Breast epithelium (tissue), 4 donors: ENCODE results near the gene RAPH1. TPM values are rescaled to one million over a fixed set of nuclear protein-coding genes. Genes with fewer than 3 reads are reported as not detected.
"Not testable (repeated sequence)": the region's sequence is repeated elsewhere in the genome, so short reads cannot be mapped to it uniquely, and the experiment has no call there.

Experiments used
- DNase-seq, 2 donors: peaks; one replicate each; pipeline ENCODE4 v3.0.0-alpha.2; 2019; ENCODE audit warnings: low spot score in 2 of 2
- H3K27ac ChIP-seq, 2 donors: fragments of 200-600 bp; sonication (generic) in 1 of 2; one replicate each; pipeline ENCODE4 v1.5.1; 2016 to 2019; ENCODE audit warnings: mild to moderate bottlenecking in 1 of 2
- H3K27me3 ChIP-seq, 2 donors: fragments of 200-600 bp; sonication (generic) in 1 of 2; one replicate each; pipeline versions ENCODE4 v1.5.1 to v1.6.0; 2017 to 2019; ENCODE audit warnings: control low read depth in 1 of 2, mild to moderate bottlenecking in 1 of 2
- H3K36me3 ChIP-seq: fragments of 200-600 bp; one replicate; pipeline ENCODE4 v1.5.1; 2019
- H3K4me1 ChIP-seq, 2 donors: fragments of 200-600 bp; sonication (generic); one replicate each; pipeline ENCODE4 v1.5.1; 2016 to 2019; ENCODE audit warnings: control low read depth in 1 of 2
- H3K4me3 ChIP-seq, 3 donors: fragments of 200-600 bp; sonication (generic); 1 replicate in 2 of 3; 2 replicates in 1 of 3; pipeline ENCODE4 v1.5.1; 2016 to 2019; ENCODE audit warnings: mild to moderate bottlenecking in 3 of 3, moderate library complexity in 2 of 3
- H3K9me3 ChIP-seq, 2 donors: fragments of 200-600 bp; sonication (generic) in 1 of 2; one replicate each; pipeline ENCODE4 v1.5.1; 2016 to 2019; ENCODE audit warnings: control low read depth in 1 of 2
- POLR2A ChIP-seq: fragments of 450-650 bp; IDR thresholded peaks from one replicate; pipeline ENCODE4 v1.6.1; 2016; ENCODE audit warnings: antibody characterized with exemption, mild to moderate bottlenecking, moderate library complexity
- POLR2AphosphoS5 ChIP-seq, 3 donors: sonication (generic); formaldehyde crosslinking; IDR thresholded peaks; one replicate each; pipeline ENCODE4 v1.6.1; 2017; ENCODE audit warnings: antibody characterized with exemption in 3 of 3
- intact Hi-C: fragments of 100-400 bp; cut with DNase I; formaldehyde crosslinking; loops from one replicate; pipeline ENCODE4 v1.15.1; 2023; ENCODE audit warnings: low total_unique reads
- total RNA-seq, 3 donors: library from RNA; depleted of rRNA; stranded (reverse); fragments of >200 nt; gene quantifications; one replicate each; pipeline ENCODE4 v1.1.0, GENCODE V29; 2016
- TF ChIP-seq, protein P1 (sequence below), 3 donors: fragments of 450-650 bp; IDR thresholded peaks; one replicate each; pipeline ENCODE4 v1.5.1; 2016 to 2017; ENCODE audit warnings: antibody characterized with exemption in 3 of 3, mild to moderate bottlenecking in 3 of 3, moderate library complexity in 3 of 3

RAPH1 gene
- total RNA-seq, 3 donors from 2014 or later, result 33.0 to 66.9 (median 62.3) TPM

DNA sequence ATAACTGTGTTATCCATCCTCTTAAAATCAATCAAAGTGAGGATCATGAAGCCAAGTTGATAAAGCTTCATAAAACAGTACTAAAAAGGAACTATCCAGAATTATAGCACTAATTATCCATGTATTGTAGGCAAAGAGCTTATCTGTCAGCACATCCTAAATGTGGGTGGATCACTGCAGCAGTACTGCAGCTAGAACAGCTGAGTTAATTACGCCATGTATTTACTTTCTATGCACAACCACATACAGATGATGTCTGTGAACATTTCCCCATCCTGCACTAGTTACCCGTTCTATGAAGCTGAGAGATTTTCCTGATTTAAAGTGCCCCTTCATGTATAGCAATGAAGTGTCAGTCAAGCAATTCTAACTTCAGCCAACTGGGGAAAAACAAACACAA lies 96.6 kb downstream of the RAPH1 start:
- intact Hi-C loops, result no loop called here
- no peak overlapping the region for H3K4me3 ChIP-seq
- no peak for DNase-seq
- no peaks in the 10 kb centered on the region for H3K4me1 ChIP-seq
- no peaks in the 10 kb centered on the region for H3K9me3 ChIP-seq
- no peaks in the 10 kb centered on the region for H3K36me3 ChIP-seq
- TF ChIP-seq POLR2A (no peak), POLR2AphosphoS5 (IDR thresholded peaks at IDR 0.05) (no peak)
- TF ChIP-seq, protein P1, sequence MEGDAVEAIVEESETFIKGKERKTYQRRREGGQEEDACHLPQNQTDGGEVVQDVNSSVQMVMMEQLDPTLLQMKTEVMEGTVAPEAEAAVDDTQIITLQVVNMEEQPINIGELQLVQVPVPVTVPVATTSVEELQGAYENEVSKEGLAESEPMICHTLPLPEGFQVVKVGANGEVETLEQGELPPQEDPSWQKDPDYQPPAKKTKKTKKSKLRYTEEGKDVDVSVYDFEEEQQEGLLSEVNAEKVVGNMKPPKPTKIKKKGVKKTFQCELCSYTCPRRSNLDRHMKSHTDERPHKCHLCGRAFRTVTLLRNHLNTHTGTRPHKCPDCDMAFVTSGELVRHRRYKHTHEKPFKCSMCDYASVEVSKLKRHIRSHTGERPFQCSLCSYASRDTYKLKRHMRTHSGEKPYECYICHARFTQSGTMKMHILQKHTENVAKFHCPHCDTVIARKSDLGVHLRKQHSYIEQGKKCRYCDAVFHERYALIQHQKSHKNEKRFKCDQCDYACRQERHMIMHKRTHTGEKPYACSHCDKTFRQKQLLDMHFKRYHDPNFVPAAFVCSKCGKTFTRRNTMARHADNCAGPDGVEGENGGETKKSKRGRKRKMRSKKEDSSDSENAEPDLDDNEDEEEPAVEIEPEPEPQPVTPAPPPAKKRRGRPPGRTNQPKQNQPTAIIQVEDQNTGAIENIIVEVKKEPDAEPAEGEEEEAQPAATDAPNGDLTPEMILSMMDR (IDR thresholded peaks at IDR 0.05), result no peak
- no peak overlapping the region for H3K27ac ChIP-seq
- H3K27me3 ChIP-seq, result no peaks in the 10 kb centered on the region

DNA sequence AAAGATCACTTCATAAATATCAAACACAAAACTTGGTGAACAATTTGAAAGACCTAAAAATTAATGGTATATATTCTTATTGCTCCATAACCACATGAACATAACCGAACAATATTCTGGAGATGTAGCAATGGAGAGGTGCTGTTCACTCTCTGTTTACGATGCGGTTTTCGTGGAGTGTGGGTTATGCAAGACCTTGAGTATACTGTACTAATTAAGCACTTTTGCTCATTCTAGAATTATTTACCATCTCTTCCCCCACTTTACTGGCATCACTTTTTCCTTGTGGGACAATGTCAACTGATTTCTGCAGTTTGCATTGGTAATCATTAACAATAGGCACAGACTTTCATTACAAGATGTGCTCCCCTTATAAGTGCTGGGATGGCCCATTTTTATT lies 97.6 kb downstream of the RAPH1 start:
- Histone ChIP-seq H3K27ac (no peak overlapping the region), H3K36me3 (no peaks in the 10 kb centered on the region), H3K27me3 (no peaks in the 10 kb centered on the region), H3K4me1 (no peaks in the 10 kb centered on the region), H3K4me3 (no peak overlapping the region), H3K9me3 (no peaks in the 10 kb centered on the region)
- DNase-seq, result no peak
- TF ChIP-seq, protein P1 (IDR thresholded peaks at IDR 0.05), result no peak
- TF ChIP-seq POLR2AphosphoS5 (IDR thresholded peaks at IDR 0.05) (no peak), POLR2A (no peak)
- intact Hi-C loops, result no loop called here

DNA sequence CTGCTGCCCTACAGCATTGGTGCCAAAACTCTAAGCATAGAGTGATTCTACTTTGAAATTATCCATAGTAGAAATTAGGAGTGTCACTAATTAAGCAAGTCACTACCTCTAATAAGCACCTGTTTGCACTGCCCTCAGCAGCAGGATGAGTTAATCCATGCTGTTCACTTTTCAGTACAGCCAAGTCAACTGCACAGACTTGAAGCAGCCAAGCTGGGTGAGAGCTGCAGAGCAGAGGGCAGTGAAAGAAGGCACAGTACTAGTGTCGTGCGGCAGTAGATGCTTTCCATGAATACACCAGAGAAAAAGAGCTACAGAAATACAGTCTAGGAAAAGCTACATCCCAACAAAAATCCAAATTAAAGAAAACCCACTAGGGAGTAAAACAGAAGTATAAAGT lies 98.6 kb downstream of the RAPH1 start:
- Histone ChIP-seq H3K9me3 (no peaks in the 10 kb centered on the region), H3K27me3 (no peaks in the 10 kb centered on the region), H3K4me1 (no peaks in the 10 kb centered on the region), H3K27ac (no peak overlapping the region), H3K36me3 (no peaks in the 10 kb centered on the region), H3K4me3 (no peak overlapping the region)
- intact Hi-C loops, result no loop called here
- TF ChIP-seq POLR2AphosphoS5 (IDR thresholded peaks at IDR 0.05) (no peak), POLR2A (no peak)
- TF ChIP-seq, protein P1 (IDR thresholded peaks at IDR 0.05), result no peak
- no peak for DNase-seq

DNA sequence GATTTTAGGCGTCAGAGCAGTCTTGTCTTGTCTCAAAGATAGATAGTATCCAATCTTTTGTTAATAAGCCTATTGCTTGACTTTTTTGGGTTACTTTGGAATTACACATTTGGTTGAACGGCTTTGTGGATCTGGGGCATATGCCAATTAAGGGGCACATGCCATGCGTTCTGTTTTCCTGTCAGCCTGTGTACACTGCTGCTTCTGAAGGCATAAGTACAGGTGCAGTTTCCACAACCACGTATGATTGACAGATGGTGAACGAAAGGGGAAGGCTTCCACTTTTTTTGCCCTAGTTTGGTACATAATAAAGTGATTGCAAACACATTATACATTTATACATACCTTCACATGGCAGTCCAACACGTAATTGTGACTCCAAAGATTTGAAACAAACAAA lies 102.3 kb downstream of the RAPH1 start:
- Histone ChIP-seq H3K4me1 (no peaks in the 10 kb centered on the region), H3K9me3 (no peaks in the 10 kb centered on the region), H3K27ac (no peak overlapping the region), H3K4me3 (no peak overlapping the region), H3K27me3 (no peaks in the 10 kb centered on the region), H3K36me3 (no peaks in the 10 kb centered on the region)
- TF ChIP-seq, protein P1 (IDR thresholded peaks at IDR 0.05), result no peak
- TF ChIP-seq POLR2AphosphoS5 (IDR thresholded peaks at IDR 0.05) (no peak), POLR2A (no peak)
- intact Hi-C loops, result no loop called here
- DNase-seq, result no peak

DNA sequence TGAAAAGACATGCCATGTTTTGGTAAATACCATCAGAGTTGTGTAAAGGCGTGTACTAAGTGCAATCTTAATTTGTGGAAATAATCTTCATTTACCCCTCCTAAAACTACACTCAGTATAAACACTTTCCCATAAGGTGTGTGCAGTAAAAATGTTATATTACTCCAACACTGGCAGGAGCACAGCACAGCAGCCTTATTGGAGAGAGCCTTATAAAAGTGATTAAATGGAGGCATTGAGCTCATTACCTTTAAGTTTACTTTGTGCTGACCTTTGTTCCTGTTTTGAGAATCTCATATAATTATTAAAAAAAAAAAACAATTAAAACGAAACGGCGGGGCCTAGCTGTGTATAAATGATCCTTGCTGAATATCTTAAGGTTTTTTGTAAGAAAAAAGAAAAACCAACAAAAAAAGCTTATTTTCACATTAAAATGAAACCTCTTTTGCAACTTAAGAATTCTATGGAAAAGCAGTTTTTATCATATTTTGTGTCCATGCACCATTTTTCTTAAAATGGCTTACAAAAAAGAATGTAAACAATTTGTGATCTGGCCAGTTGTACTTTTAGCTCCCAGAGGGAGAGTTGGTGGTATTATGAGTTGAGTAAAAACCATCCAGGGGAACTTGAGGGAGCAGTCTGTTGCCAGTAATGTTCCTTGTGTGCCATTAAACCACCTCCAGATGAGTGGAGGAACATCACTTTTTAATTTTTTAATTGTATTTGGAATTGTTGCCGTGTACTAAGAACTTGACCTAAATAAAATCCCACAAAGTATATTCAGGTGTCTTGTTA lies 103.5 kb downstream of the RAPH1 start:
- DNase-seq, result no peak
- Histone ChIP-seq H3K27ac (no peak overlapping the region), H3K4me1 (no peaks in the 10 kb centered on the region), H3K4me3 (no peak overlapping the region), H3K36me3 (no peaks in the 10 kb centered on the region), H3K9me3 (no peaks in the 10 kb centered on the region), H3K27me3 (no peaks in the 10 kb centered on the region)
- intact Hi-C loops, result no loop called here
- no peak for TF ChIP-seq POLR2A
- TF ChIP-seq, protein P1 (IDR thresholded peaks at IDR 0.05), result no peak
- no peak for TF ChIP-seq POLR2AphosphoS5 (IDR thresholded peaks at IDR 0.05)

DNA sequence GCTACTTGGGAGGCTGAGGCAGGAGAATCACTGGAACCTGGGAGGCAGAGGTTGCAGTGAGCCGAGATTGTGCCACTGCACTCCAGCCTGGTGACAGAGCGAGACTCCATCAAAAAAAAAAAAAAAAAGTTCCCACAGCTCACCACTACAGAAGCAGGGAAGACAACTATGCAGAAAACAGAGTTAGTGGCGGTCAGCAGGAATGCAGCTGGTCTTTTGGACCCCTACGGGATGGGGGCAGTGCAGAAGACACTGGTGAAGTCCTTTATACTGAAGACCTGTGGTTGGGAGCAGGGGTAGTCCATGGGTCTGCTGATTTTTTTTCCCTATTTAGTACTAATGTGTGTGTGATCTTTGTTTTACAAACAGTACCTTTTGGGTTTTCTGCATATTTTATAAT lies 105.5 kb downstream of the RAPH1 start:
- H3K27me3 ChIP-seq, H3K27ac ChIP-seq, DNase-seq, intact Hi-C loops, H3K36me3 ChIP-seq, H3K4me3 ChIP-seq, H3K9me3 ChIP-seq, H3K4me1 ChIP-seq: not testable (repeated sequence)
